Gastroesophageal sphincter (tissue), 3 donors: ENCODE results near the gene AGER.

Source experiments
- CTCF ChIP-seq, 4 experiments: fragments of 200-600 bp in 2 of 4; fragments of 450-650 bp in 2 of 4; sonication (generic) in 1 of 4; IDR thresholded peaks; one replicate each; pipeline ENCODE4 v1.5.1; 2017 to 2019; ENCODE audit warnings: antibody characterized with exemption in 4 of 4, mild to moderate bottlenecking in 2 of 4, moderate library complexity in 2 of 4
- EP300 ChIP-seq: sonication (generic); formaldehyde crosslinking; IDR thresholded peaks from one replicate; pipeline ENCODE4 v1.6.1; 2017; ENCODE audit warnings: antibody characterized with exemption, mild to moderate bottlenecking
- POLR2A ChIP-seq, 2 donors: fragments of 450-650 bp; IDR thresholded peaks; one replicate each; pipeline ENCODE4 v1.6.1; 2017; ENCODE audit warnings: antibody characterized with exemption in 2 of 2, mild to moderate bottlenecking in 2 of 2, moderate library complexity in 1 of 2
- POLR2AphosphoS5 ChIP-seq: sonication (generic); formaldehyde crosslinking; IDR thresholded peaks from one replicate; pipeline ENCODE4 v1.6.1; 2017; ENCODE audit warnings: antibody characterized with exemption

- TF ChIP-seq POLR2A (IDR thresholded peaks at IDR 0.05) = no peak
- no peak for TF ChIP-seq POLR2AphosphoS5
- no peak for TF ChIP-seq CTCF (IDR thresholded peaks at IDR 0.05)
- TF ChIP-seq EP300 = no peak
These were observed 34.8 kb downstream of the AGER start for GRCh38 chr6:32149092-32149755.
